B cell (primary cell): Measurements from ENCODE around the gene SPIB.

Experiments
- EZH2 ChIP-seq: IDR thresholded peaks from 2 replicates; pipeline ENCODE4 v1.6.1; 2012; ENCODE audit warnings: borderline replicate concordance, low read depth, mild to moderate bottlenecking, moderate library complexity, low read length; ENCODE audit not compliant: insufficient read depth, poor library complexity, severe bottlenecking
- TF ChIP-seq, protein P1 (sequence below): fragments of 200-600 bp; IDR thresholded peaks from one replicate; pipeline ENCODE4 v1.8.0; 2022; ENCODE audit warnings: antibody characterized with exemption, mild to moderate bottlenecking

DNA sequence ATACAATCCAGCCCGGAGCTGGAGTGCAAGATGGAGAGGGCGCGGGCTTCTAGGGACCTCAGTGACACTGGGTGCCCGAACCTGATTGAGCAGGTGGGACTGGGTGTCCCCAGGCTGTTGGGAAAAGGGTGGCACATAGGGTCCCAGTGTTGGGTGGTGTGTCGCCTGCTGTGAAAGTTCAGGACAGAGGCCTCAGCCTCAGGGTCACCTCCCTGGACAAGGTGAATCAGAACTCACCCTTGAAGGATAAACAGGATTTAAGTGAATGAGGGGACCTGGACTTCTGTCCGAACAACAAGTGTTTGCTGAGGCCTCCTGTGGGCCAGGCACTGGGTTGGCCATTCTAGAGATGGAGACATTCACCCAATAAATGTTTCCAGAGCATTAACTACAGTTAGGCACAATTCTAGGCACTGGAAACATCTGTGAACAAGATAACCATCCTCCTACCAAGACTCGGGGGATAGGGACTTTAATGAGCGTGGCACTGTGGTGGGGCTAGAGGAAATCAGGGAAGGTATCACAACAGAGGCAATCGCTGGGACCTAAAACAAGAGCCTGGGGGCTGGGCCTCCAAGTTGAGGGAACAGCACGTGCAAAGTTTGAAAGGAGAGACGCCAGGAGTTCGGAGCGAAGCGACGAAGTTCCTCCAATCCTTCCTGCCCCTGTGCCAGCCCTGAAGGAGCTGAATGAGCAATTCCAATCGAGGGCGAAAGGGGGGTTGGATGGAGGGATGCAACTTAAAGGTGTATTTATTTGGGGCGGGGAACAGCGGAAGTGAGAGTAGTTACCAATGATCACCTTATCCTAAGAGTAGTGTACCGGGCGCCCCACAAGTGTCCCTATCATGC lies 35.5 kb upstream of the SPIB start:
- TF ChIP-seq, protein P1, sequence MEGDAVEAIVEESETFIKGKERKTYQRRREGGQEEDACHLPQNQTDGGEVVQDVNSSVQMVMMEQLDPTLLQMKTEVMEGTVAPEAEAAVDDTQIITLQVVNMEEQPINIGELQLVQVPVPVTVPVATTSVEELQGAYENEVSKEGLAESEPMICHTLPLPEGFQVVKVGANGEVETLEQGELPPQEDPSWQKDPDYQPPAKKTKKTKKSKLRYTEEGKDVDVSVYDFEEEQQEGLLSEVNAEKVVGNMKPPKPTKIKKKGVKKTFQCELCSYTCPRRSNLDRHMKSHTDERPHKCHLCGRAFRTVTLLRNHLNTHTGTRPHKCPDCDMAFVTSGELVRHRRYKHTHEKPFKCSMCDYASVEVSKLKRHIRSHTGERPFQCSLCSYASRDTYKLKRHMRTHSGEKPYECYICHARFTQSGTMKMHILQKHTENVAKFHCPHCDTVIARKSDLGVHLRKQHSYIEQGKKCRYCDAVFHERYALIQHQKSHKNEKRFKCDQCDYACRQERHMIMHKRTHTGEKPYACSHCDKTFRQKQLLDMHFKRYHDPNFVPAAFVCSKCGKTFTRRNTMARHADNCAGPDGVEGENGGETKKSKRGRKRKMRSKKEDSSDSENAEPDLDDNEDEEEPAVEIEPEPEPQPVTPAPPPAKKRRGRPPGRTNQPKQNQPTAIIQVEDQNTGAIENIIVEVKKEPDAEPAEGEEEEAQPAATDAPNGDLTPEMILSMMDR: no peak
- TF ChIP-seq EZH2: no peak
